SU-DHL-6 (cell line): ENCODE measurements around the gene HOXA9.

Experiments
- EZH2phosphoT487 ChIP-seq: fragments of 200-600 bp; sonication (generic), shearing (Covaris generic); conservative IDR thresholded peaks from 2 replicates; pipeline ENCODE4 v1.6.1; 2018; ENCODE audit warnings: mild to moderate bottlenecking, antibody characterized with exemption, low read length, moderate library complexity, mixed read lengths
- TF ChIP-seq, protein P1 (sequence below): fragments of 200-600 bp; sonication (generic); IDR thresholded peaks from one replicate; pipeline ENCODE4 v1.5.1; 2017; ENCODE audit warnings: antibody characterized with exemption, mild to moderate bottlenecking, low read length, moderate library complexity; ENCODE audit not compliant: insufficient read depth, poor library complexity, severe bottlenecking

DNA sequence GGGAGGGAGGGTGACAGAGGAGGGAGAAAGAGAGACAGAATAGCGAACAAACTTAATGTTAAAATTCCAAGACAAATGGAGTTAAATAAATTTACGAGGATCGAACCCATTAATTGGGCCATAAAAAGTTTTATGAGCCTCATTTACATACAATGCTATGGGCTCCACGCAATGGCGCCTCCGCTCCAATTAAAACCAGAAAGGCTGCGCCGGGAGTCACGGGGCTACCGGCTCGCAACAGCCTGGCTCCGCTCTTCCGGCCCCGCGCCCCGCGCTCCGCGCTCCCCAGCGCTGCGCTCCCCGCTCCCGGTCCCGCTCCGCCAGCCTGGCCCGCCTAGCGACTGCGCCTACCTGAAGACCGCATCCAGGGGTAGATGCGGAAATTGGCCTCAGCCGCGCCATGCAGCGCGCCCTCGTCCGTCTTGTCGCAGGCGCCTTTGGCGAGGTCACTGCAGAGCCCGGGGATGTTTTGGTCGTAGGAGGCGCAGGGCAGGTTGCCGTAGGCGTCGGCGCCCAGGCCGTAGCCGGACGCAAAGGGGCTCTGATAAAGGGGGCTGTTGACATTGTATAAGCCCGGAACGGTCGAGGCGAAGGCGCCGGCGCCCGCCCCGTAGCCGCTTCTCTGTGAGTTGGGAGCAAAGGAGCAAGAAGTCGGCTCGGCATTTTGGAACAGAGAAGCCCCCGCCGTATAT is 9.4 kb downstream of the HOXA9 start:
- no peak for TF ChIP-seq EZH2phosphoT487
- TF ChIP-seq, protein P1, sequence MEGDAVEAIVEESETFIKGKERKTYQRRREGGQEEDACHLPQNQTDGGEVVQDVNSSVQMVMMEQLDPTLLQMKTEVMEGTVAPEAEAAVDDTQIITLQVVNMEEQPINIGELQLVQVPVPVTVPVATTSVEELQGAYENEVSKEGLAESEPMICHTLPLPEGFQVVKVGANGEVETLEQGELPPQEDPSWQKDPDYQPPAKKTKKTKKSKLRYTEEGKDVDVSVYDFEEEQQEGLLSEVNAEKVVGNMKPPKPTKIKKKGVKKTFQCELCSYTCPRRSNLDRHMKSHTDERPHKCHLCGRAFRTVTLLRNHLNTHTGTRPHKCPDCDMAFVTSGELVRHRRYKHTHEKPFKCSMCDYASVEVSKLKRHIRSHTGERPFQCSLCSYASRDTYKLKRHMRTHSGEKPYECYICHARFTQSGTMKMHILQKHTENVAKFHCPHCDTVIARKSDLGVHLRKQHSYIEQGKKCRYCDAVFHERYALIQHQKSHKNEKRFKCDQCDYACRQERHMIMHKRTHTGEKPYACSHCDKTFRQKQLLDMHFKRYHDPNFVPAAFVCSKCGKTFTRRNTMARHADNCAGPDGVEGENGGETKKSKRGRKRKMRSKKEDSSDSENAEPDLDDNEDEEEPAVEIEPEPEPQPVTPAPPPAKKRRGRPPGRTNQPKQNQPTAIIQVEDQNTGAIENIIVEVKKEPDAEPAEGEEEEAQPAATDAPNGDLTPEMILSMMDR, result no peak
